HG02943 (cell line): ENCODE measurements around the gene GLYR1.

ENCODE experiments used
- ATAC-seq: cut with Tn5 transposase; IDR thresholded peaks from one replicate; pipeline ENCODE4 v1.9.1; 2021; ENCODE audit warnings: mild to moderate bottlenecking, low read depth, moderate library complexity; ENCODE audit not compliant: unreplicated experiment

Gene GLYR1

DNA sequence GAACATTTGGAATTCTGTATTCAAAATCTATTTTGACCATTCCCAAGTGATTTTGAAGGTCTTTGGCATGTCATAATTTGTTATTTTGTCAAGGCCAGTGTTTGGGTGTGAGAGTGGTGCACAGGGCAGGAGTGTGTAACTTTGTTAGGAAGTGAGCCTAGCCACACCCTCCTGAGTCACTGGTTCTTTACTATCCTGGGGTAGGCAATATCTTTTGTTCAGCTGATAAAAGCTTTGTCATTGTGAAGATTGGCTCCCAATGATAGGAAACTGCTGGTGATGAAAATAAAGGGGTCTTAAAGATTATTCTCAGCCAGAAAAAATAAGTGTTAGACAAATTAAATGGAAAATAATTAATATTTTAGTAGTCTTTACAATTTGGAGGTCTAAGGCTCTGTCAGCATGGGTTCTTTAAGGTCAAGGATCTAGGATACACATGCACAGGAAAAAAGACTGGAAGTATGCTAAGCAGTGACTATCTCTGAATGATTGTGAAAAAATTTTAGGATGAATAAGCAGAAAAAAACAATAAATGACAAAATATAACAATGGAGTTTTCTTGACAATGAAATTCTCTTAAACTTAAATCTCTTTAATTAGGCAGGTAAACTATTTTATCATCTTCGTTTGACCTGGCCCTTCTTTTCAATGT, 5.3 kb upstream of the GLYR1 start:
- no peak for ATAC-seq

DNA sequence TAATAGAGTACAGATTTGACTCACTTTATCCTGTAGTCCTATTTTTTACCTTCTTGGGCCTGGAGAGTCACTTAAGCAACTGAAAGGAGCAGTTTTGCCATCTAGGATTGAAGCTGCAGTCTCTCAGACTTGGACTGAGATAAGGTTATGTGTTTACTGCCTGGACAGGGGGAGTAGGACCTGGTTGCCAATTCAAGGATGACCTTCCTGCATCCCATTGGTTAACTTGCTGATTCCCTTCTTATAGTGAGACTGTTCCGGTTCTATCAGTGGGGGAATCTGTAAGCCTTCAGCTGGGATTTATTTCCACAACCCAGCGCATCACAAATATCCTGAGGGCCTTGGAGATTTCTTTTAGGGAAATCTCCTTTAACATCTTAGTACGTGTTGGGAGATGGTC, 3.1 kb upstream of the GLYR1 start:
- no peak for ATAC-seq

GRCh38 chr16:4847774-4848587, 893 bp upstream of the GLYR1 start:
- ATAC-seq = peak; percentile 22

GRCh38 chr16:4846503-4846900, 586 bp downstream of the GLYR1 start:
- ATAC-seq = peak; percentile 31

GRCh38 chr16:4840984-4841383, 6.1 kb downstream of the GLYR1 start:
- no peak for ATAC-seq

DNA sequence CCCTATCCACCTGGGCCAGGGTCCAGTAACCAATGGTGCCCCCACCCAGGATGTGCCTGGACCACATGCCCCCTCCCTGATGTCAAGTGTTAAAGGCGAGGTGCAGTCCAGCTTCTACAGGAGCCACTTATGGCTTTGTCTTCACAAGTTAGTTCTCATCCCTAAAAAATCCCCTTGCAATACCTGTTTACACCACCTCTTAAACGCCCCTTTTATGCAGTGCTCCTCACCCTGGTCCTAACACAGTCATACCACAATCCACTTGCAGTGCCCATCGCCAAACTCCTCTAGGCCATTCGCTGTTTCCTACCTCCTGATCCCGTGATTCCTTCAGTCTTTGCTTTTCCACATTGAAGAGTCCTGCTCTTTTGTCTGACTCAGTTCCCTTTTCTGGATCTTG, 7.1 kb downstream of the GLYR1 start:
- ATAC-seq = no peak

DNA sequence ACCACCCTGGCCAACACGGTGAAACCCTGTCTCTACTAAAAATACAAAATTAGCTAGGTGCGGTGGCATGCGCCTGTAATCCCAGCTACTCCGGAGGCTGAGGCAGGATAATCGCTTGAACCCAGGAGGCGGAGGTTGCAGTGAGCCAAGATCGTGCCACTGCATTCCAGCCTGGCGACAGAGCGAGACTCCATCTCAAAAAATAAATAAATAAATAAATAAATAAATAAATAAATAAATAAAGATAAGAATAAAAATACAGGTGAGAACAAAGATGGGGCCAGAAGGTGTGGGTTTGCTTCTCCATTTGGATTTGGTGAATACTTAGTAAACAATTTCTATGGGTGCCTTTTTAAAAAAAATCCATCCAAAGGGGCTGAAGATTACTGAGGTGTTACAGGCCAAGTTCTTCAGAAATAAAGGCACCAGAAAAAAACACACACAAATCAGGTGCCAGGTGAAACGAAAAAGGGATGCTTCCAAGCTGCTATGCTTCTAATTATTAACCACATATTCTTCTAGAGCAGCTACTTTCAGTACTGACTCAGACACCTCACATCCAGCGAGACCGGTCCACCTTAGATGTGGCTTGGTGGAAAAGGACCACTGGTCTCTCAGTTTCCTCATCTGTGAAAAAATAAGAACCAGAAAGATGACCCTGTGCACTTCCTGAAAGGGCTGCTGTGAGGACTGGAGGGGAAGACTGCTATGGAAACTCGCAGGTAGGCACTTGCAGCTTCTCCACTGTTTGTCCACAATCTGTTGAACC, 9.2 kb downstream of the GLYR1 start:
- no peak for ATAC-seq

DNA sequence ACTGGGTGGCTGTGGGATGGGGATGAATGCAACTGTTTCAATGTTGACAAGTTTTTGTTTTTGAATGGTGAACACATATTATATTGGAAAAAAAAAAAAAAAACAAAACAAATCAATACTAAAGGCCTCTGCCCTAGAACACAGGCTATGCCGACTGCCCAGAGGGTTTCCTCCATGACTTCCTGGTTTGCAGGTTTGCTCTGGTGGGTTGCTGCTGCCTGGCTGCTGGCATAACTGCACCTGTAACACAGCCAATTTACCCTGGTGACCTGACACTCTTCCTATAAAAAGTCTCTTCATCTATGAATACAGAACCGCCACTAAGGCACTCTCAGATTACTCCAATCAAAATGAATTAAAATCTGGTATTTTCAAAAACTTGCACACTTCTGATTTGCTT, 10.4 kb downstream of the GLYR1 start:
- ATAC-seq = no peak

DNA sequence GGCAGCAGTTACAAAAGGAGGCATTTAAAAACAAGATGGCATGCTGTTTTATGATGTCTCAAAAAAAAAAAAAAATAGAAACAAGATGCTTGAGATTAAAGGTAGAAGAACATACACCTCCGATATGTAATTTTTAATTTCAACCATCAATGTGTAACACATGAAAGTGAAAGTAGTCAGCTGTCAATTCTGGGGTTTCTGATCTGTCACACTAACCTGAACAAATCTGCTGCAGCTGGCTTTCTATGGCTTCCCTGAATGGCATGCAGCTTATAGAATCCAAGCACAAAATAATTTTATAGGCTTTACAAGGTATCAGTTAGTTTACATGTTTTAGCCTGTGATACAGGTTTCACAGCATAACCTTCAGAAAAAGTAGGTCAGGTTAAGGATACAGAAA, 13.5 kb downstream of the GLYR1 start:
- ATAC-seq = no peak

DNA sequence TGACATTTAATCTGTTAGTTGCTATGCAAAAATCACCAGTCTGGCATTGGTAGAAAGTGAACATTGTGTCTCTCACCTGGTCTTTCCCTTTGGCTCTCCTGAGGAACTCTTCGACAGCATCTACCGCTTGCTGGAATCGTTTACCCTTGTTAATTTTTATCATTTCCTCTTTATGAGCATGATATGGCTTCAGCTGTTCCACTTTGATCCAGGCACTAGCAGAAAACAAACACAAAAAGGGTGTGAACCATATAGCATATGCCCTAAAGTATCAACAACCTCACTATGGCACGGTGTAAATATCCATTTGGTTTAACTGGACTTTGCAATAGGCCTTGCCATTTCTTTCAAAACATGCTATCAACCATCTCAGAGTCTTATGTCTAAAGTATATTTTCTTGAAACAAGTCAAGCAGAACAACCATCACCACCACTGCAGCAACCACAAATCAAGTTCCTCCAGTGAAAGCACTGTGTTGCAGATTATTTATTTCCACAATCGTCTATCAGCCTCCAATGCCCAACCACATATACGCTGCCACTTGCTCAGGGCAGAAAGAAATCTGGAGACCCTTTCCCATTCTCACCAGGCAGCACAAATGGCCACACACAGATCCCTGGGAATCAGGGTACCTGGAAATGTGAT, 14.3 kb downstream of the GLYR1 start:
- no peak for ATAC-seq

GRCh38 chr16:4831616-4832015, 15.5 kb downstream of the GLYR1 start:
- ATAC-seq = no peak

DNA sequence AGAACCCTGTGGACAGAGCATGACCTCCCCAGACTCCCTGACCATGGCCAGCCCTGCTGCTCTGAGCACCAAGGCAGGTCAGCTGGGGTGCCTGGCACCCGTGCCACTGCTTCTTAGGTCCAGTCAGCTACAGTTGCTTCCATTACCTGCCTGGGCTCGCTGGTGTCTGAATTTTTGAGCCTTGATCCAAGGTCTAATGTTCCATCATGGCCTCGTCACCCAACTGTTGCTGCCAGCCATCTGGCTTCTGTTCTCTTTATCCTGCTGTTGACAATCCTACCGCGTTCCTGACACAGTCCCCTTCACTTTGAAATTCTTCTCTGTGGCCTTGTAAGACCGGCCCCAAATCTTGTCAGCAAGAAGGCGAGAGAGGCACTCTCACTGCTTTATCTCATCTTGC, 16.7 kb downstream of the GLYR1 start:
- ATAC-seq = no peak

DNA sequence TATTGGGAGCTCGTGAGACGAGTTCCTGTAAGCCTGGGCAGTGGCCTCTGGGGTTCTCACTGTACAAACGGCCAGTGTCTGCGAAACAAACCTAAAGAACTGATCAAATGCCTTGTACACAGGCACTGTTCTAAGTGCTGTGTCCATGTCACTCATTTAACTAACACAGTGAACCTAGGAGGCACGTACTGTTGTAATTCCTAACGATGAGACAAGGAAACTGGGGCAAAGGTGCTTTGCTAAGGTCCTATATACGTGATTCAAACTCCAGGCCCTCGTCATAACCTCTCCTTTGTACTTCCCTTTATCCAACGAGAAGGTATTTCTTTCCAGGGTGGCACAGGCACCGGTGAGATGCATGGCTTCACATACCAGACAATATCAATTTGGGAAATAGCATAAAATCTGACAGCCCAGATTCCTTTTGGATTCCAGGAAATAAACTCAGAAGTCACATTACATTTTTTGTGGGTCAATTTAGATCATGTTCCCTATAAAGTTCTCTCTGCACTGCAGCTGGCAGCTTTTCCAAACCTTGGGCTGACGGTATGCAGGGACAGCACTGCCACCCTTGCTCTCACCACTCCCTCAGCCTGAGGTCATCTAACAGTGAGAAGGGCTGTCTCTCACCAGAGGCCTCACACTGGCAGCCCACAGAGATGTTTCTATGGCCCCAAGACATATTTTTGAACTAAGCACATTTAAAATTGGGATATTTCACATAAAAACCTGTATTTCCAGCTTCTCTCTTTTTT, 18.3 kb downstream of the GLYR1 start:
- ATAC-seq = no peak

- no peak for ATAC-seq
Observed at GRCh38 chr16:4826980-4827379, 20.1 kb downstream of the GLYR1 start.

GRCh38 chr16:4826526-4826925, 20.6 kb downstream of the GLYR1 start:
- ATAC-seq = no peak

DNA sequence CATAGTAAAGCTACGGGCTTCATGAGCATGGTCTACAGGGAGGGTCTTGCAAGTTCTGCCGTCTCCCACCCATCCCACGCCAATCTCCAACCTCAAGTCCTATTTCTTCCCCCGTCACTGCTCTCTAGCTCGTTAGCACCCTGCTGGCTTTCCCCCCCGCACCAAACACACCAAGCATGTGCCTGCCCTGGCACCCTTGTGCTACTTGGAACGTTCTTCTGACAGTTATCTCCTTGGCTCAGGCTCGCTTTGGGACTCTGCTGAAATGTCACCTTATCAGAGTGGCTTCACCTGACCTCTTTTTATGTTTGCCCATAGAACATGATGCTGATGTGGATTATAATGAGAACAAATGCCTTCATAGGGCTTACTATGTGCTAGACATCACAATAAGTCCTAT, 21.9 kb downstream of the GLYR1 start:
- ATAC-seq = no peak

GRCh38 chr16:4820652-4821051, 26.4 kb downstream of the GLYR1 start:
- no peak for ATAC-seq

- ATAC-seq = no peak
Observed at GRCh38 chr16:4814542-4815173, 32.4 kb downstream of the GLYR1 start.

GRCh38 chr16:4814046-4814445, 33.0 kb downstream of the GLYR1 start:
- no peak for ATAC-seq
